ENCODE measurements around the gene BAHCC1. TPM values are rescaled to one million over a fixed set of nuclear protein-coding genes. Genes with fewer than 3 reads are reported as not detected.
A peak's percentile ranks its signal among the peaks of the same experiment; 100 is the strongest.

Gene BAHCC1
- total RNA-seq, 2 donors from 2014 or later, result 12.2 to 14.2 TPM

GRCh38 chr17:81429821-81430551 is 34.7 kb downstream of the BAHCC1 start:
- DNase-seq (peak in 1 of 2 donors; percentile 38), ATAC-seq (peak; percentile 16)
- intact Hi-C loops (cut with DNase I, micrococcal nuclease), result no loop called here

DNA sequence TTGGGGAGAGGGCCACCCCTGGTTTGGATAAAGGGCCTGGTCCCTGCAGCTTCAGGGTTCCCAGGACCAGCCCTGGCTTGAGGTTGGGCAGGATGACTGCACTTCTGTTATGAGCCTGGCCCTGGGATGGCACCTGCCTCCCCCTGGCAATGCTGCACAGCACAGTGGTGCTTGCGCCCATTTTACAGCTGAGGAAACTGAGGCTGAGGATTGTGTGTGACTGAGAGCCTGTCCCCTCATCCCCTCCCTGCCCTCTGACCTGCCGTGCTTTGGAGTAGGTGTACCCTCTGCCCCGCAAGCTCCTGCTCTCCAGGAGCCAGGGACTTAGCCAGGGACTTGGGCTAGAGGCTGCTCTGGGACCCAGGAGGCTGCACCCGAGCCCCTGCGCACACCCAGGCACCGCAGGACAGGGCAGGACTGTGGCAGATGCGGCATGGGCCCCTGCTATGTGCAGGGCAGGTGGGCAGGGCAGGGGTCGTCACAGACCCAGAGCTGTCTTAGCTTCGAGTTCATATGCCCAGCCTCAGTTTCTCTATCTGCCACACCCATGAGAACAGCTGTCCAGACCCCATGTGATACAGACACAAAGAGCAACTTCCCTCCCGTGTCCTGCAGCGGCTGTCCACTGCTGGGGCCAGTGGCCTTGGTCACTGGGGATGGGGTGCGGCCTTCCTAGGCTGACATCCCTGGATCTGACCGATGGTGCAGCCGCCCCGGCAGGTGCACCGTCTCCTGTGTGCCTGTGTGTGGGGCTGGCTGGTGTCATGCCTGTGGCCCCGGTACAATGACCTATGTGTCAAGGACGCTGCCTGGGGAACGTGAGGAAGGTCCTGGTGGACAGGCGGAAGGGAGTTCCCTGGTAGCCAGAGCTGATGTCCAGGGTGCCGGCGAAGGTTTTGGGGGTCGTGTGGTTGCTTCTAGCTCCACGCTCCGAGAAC is 36.6 kb downstream of the BAHCC1 start:
- DNase-seq, result no peak
- intact Hi-C loops (cut with DNase I, micrococcal nuclease), result no loop called here
- no peak for ATAC-seq

- DNase-seq (peak in 1 of 2 donors; percentile 50), ATAC-seq (peak; percentile 33)
- intact Hi-C loops (cut with DNase I, micrococcal nuclease), result no loop called here
Observed at GRCh38 chr17:81432941-81433340, 37.7 kb downstream of the BAHCC1 start.

- intact Hi-C loops (cut with DNase I, micrococcal nuclease), result no loop called here
- ATAC-seq (no peak), DNase-seq (no peak)
Observed at GRCh38 chr17:81433656-81434055, 38.4 kb downstream of the BAHCC1 start.

GRCh38 chr17:81434072-81434471 is 38.8 kb downstream of the BAHCC1 start:
- DNase-seq (no peak), ATAC-seq (no peak)
- intact Hi-C loops (cut with DNase I, micrococcal nuclease), result no loop called here

- ATAC-seq (no peak), DNase-seq (no peak)
- intact Hi-C loops (cut with DNase I, micrococcal nuclease), result no loop called here
Observed at GRCh38 chr17:81434681-81435417, 39.6 kb downstream of the BAHCC1 start.

- DNase-seq (no peak), ATAC-seq (no peak)
- intact Hi-C loops (cut with DNase I, micrococcal nuclease), result no loop called here
Observed at GRCh38 chr17:81435652-81436293, 40.5 kb downstream of the BAHCC1 start.

DNA sequence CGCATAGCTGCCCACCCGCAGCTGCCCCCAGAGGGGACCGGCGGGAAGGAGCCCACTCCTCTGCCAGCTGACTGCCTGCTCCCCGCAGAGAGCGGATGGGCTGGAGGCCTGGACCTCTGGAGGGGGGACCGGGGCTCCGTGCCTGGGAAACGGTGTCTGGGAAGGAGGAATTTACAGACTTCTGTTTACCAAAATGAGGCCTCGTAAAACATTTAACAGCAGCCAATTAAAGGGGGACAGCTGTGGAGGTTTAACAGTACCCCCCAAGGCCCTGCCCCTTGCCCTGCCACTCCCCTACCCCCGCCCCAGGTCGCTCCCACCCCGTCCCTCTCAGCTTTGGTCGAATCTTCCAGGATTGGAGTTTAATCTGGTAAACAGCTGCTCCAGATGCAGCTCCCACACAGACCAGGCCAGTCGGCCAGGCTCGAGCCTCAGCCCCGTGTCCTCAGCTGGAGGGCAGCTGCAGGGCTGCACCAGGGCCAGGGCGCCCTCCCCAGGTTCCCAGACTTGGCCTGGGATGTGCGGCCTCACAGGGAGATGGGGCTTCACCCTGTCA is 41.1 kb downstream of the BAHCC1 start:
- DNase-seq (peak; percentile 32 to 47), ATAC-seq (peak; percentile 40)
- intact Hi-C loops (cut with DNase I, micrococcal nuclease), result no loop called here

DNA sequence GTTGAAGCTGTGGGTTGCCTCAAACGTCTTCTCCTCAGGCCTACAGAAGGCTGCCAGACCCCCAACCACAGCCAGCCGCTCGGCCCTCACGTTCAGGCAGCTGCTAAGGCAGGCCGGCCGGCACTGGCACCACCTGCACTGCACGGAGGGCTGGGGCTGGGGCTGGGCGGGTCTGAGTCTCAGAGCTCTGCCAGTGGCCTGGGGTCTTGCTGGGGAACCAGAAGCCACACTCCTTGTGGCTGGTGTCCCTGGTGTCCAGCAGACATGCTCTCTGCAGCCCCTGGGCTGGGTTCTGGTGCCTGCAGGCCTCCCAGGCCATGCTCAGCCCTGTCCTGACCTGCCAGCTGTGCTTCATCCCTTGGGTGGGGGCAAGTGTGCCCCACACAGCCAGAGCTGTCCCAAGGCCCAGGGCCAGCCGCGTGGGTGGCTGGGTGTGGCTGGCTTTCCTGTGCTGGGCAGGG is 42.0 kb downstream of the BAHCC1 start:
- intact Hi-C loops (cut with DNase I, micrococcal nuclease), result no loop called here
- no peak for ATAC-seq

GRCh38 chr17:81438007-81438659 is 42.9 kb downstream of the BAHCC1 start:
- DNase-seq (no peak), ATAC-seq (no peak)
- intact Hi-C loops (cut with DNase I, micrococcal nuclease), result no loop called here

More for the DNA sequence above, 42.0 kb downstream of the BAHCC1 start:
- no peak for DNase-seq

DNA sequence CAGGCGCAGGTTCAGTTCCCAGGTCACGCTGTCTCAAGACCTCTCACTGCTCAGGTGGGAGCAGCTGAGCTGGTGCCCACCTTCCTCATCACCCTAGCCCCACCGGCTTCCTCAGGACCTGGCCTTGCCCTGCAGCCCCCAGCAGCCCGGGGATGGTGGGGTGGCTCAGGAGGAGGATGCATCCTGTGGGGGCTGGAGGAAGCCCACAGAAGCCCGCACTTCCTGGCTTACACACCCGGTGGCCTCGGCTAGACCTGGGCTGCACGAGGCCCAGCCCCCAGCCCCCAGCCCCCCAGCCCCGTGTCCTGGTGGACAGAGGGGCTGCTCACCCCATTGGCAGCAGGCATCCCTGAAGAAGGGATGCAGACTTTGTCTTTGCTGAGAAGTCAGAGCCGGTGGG is 43.4 kb downstream of the BAHCC1 start:
- no peak for ATAC-seq
- intact Hi-C loops (cut with DNase I, micrococcal nuclease), result no loop called here
- DNase-seq, result no peak

GRCh38 chr17:81440051-81440471 is 44.8 kb downstream of the BAHCC1 start:
- intact Hi-C loops (cut with DNase I, micrococcal nuclease), result no loop called here
- ATAC-seq, result no peak
- no peak for DNase-seq

DNA sequence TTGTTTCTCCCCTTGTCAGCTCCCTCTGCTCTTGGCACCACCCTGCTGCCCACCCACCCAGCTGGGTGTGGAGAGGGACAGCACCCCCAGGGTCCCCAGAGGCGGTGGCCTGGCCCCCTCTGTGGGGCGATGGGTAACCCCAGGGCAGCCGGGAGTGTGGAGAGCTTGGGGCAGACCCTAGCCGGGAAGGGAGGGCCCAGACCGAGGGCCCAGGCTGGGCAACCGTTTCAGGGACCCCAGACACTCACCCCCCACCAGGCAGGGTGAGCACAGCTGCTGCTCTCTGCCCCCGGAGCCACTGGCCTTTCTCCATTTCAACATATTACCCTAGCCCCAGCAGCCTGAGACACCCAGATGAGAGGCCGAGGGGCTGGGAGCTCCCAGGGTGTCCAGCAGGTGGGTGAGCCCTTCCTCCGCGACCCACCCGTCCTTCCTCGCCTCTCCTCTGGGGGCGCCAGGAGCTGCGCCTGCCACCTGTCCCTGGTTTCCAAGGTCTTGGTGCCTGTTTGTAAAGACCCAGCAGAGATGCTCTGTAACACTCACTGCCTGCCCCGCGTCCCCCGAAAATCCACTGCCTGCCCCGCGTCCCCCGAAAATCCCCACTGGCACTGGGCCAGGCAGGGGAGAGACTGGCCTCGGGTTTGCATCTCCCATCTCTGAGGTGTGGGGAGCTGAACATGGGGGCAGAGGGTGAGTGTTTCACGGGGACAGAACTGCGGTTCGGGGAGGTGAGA is 45.4 kb downstream of the BAHCC1 start:
- intact Hi-C loops (cut with DNase I, micrococcal nuclease), result no loop called here
- no peak for ATAC-seq
- DNase-seq, result no peak

- no peak for DNase-seq
- ATAC-seq, result no peak
- intact Hi-C loops (cut with DNase I, micrococcal nuclease), result no loop called here
Observed at GRCh38 chr17:81442791-81443190, 47.5 kb downstream of the BAHCC1 start.

- intact Hi-C loops (cut with DNase I, micrococcal nuclease), result no loop called here
- no peak for ATAC-seq
- DNase-seq, result no peak
Observed at GRCh38 chr17:81443269-81443668, 48.0 kb downstream of the BAHCC1 start.

DNA sequence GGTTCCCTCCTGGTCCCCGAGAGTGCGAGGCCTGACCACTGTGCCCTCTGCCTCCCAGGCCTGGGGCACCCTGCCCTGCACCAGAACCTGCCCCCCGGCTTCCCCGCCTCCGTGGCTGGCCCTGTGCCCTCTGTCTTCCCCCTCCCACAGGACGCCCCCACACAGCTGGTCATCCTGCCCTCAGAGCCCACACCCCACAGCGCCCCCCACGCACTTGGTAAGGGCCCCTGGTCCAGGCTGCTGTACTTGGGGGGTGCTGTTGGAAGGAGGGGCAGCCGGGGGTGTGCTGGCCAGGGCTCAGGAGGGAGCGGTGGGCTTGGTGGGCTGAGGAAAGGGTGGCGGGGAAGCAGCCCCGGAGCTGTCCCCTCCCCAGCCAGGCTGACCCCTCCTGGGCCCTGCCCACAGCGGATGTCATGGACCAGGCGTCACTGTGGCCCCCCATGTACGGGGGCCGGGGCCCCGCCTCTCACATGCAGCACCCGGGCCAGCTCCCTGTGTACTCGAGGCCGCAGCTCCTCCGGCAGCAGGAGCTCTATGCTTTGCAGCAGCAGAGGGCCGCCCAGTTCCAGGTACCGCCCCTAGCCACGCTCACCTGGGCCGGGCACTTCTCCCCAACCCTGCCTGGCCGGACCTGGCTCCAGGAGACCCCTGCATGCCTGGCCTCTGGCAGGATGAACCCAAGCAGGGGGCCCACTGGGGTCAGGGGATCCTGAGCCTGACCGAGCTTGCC is 49.5 kb downstream of the BAHCC1 start:
- no peak for ATAC-seq
- intact Hi-C loops (cut with DNase I, micrococcal nuclease), result no loop called here

More for the DNA sequence above, 49.5 kb downstream of the BAHCC1 start:
- no peak for DNase-seq

All from left colon (tissue), 2 donors.